Measurements from ENCODE around the gene OR5K4. TPM values are rescaled to one million over a fixed set of nuclear protein-coding genes. Genes with fewer than 3 reads are reported as not detected.

OR5K4 gene
- not detected in 2 replicates for total RNA-seq (2012; rRNA removed)

GRCh38 chr3:98353554-98353953 lies at the start of gene OR5K4:
Gene OR5K4 (plus strand): TSS chr3:98353854. CDS start chr3:98353854, 0 bp downstream.
- Histone ChIP-seq H3K9ac (ENCODE audit: low read depth, low read length) (no peak within 1 kb of the TSS), H3K4me3 (ENCODE audit: low read length) (no peak within 1 kb of the TSS), H3K4me2 (ENCODE audit: low read length) (no peak within 1 kb of the TSS), H3K36me3 (ENCODE audit: insufficient read depth, low read length) (no peaks in the 10 kb centered on the region), H3K27me3 (ENCODE audit: control insufficient read depth, insufficient read depth, low read length) (peaks cover 5% of the 10 kb centered on the region), H3K4me1 (ENCODE audit: control insufficient read depth, insufficient read depth, low read length) (no peaks in the 10 kb centered on the region), H3K9me3 (replicated peaks; ENCODE audit: low read length) (no peaks in the 10 kb centered on the region)

GRCh38 chr3:98322101-98322500 lies 31.6 kb upstream of the OR5K4 start:
- Histone ChIP-seq H3K4me1 (ENCODE audit: control insufficient read depth, insufficient read depth, low read length) (no peaks in the 10 kb centered on the region), H3K9me3 (replicated peaks; ENCODE audit: low read length) (no peaks in the 10 kb centered on the region), H3K4me3 (ENCODE audit: low read length) (no peak overlapping the region), H3K27me3 (ENCODE audit: control insufficient read depth, insufficient read depth, low read length) (peaks cover 11% of the 10 kb centered on the region), H3K4me2 (ENCODE audit: low read length) (no peak overlapping the region), H3K36me3 (ENCODE audit: insufficient read depth, low read length) (no peaks in the 10 kb centered on the region), H3K9ac (ENCODE audit: low read depth, low read length) (no peak overlapping the region)

- Histone ChIP-seq H3K9ac (ENCODE audit: low read depth, low read length) (no peak overlapping the region), H3K36me3 (ENCODE audit: insufficient read depth, low read length) (no peaks in the 10 kb centered on the region), H3K4me1 (ENCODE audit: control insufficient read depth, insufficient read depth, low read length) (no peaks in the 10 kb centered on the region), H3K4me3 (ENCODE audit: low read length) (no peak overlapping the region), H3K27me3 (ENCODE audit: control insufficient read depth, insufficient read depth, low read length) (peaks cover 17% of the 10 kb centered on the region), H3K4me2 (ENCODE audit: low read length) (no peak overlapping the region), H3K9me3 (replicated peaks; ENCODE audit: low read length) (no peaks in the 10 kb centered on the region)
Measured at GRCh38 chr3:98322686-98323085, 31.0 kb upstream of the OR5K4 start.

- no peaks in the 10 kb centered on the region for H3K36me3 ChIP-seq (ENCODE audit: insufficient read depth, low read length)
- no peak overlapping the region for H3K4me3 ChIP-seq (ENCODE audit: low read length)
- no peak overlapping the region for H3K9ac ChIP-seq (ENCODE audit: low read depth, low read length)
- H3K4me1 ChIP-seq (ENCODE audit: control insufficient read depth, insufficient read depth, low read length) = no peaks in the 10 kb centered on the region
- H3K9me3 ChIP-seq (replicated peaks; ENCODE audit: low read length) = no peaks in the 10 kb centered on the region
- no peak overlapping the region for H3K4me2 ChIP-seq (ENCODE audit: low read length)
- H3K27me3 ChIP-seq (ENCODE audit: control insufficient read depth, insufficient read depth, low read length) = peaks cover 17% of the 10 kb centered on the region
Measured at GRCh38 chr3:98323425-98323824, 30.2 kb upstream of the OR5K4 start.

- no peaks in the 10 kb centered on the region for H3K36me3 ChIP-seq (ENCODE audit: insufficient read depth, low read length)
- H3K4me3 ChIP-seq (ENCODE audit: low read length) = no peak overlapping the region
- H3K9ac ChIP-seq (ENCODE audit: low read depth, low read length) = no peak overlapping the region
- H3K9me3 ChIP-seq (replicated peaks; ENCODE audit: low read length) = no peaks in the 10 kb centered on the region
- no peak overlapping the region for H3K4me2 ChIP-seq (ENCODE audit: low read length)
- H3K4me1 ChIP-seq (ENCODE audit: control insufficient read depth, insufficient read depth, low read length) = no peaks in the 10 kb centered on the region
- H3K27me3 ChIP-seq (ENCODE audit: control insufficient read depth, insufficient read depth, low read length) = peaks cover 17% of the 10 kb centered on the region
Measured at GRCh38 chr3:98325055-98325454, 28.6 kb upstream of the OR5K4 start.

GRCh38 chr3:98326105-98326893 lies 27.4 kb upstream of the OR5K4 start:
- Histone ChIP-seq H3K9me3 (replicated peaks; ENCODE audit: low read length) (no peaks in the 10 kb centered on the region), H3K4me2 (ENCODE audit: low read length) (no peak overlapping the region), H3K27me3 (ENCODE audit: control insufficient read depth, insufficient read depth, low read length) (peaks cover 27% of the 10 kb centered on the region), H3K36me3 (ENCODE audit: insufficient read depth, low read length) (no peaks in the 10 kb centered on the region), H3K4me3 (ENCODE audit: low read length) (no peak overlapping the region), H3K4me1 (ENCODE audit: control insufficient read depth, insufficient read depth, low read length) (no peaks in the 10 kb centered on the region), H3K9ac (ENCODE audit: low read depth, low read length) (no peak overlapping the region)

GRCh38 chr3:98326945-98327344 lies 26.7 kb upstream of the OR5K4 start:
- H3K9me3 ChIP-seq (replicated peaks; ENCODE audit: low read length) = no peaks in the 10 kb centered on the region
- peaks cover 32% of the 10 kb centered on the region for H3K27me3 ChIP-seq (ENCODE audit: control insufficient read depth, insufficient read depth, low read length)
- H3K36me3 ChIP-seq (ENCODE audit: insufficient read depth, low read length) = no peaks in the 10 kb centered on the region
- H3K4me2 ChIP-seq (ENCODE audit: low read length) = no peak overlapping the region
- H3K4me3 ChIP-seq (ENCODE audit: low read length) = no peak overlapping the region
- no peak overlapping the region for H3K9ac ChIP-seq (ENCODE audit: low read depth, low read length)
- H3K4me1 ChIP-seq (ENCODE audit: control insufficient read depth, insufficient read depth, low read length) = no peaks in the 10 kb centered on the region

GRCh38 chr3:98328933-98329332 lies 24.7 kb upstream of the OR5K4 start:
- no peak overlapping the region for H3K9ac ChIP-seq (ENCODE audit: low read depth, low read length)

GRCh38 chr3:98329392-98330124 lies 24.1 kb upstream of the OR5K4 start:
- H3K4me2 ChIP-seq (ENCODE audit: low read length) = no peak overlapping the region
- H3K4me3 ChIP-seq (ENCODE audit: low read length) = no peak overlapping the region
- no peaks in the 10 kb centered on the region for H3K4me1 ChIP-seq (ENCODE audit: control insufficient read depth, insufficient read depth, low read length)
- H3K9ac ChIP-seq (ENCODE audit: low read depth, low read length) = no peak overlapping the region
- peaks cover 36% of the 10 kb centered on the region for H3K27me3 ChIP-seq (ENCODE audit: control insufficient read depth, insufficient read depth, low read length)
- H3K9me3 ChIP-seq (replicated peaks; ENCODE audit: low read length) = no peaks in the 10 kb centered on the region
- no peaks in the 10 kb centered on the region for H3K36me3 ChIP-seq (ENCODE audit: insufficient read depth, low read length)

More at GRCh38 chr3:98328933-98329332, 24.7 kb upstream of the OR5K4 start:
- Histone ChIP-seq H3K4me1 (ENCODE audit: control insufficient read depth, insufficient read depth, low read length) (no peaks in the 10 kb centered on the region), H3K4me3 (ENCODE audit: low read length) (no peak overlapping the region), H3K36me3 (ENCODE audit: insufficient read depth, low read length) (no peaks in the 10 kb centered on the region), H3K27me3 (ENCODE audit: control insufficient read depth, insufficient read depth, low read length) (peaks cover 36% of the 10 kb centered on the region), H3K4me2 (ENCODE audit: low read length) (no peak overlapping the region), H3K9me3 (replicated peaks; ENCODE audit: low read length) (no peaks in the 10 kb centered on the region)

GRCh38 chr3:98331329-98331728 lies 22.3 kb upstream of the OR5K4 start:
- no peak overlapping the region for H3K4me2 ChIP-seq (ENCODE audit: low read length)
- no peak overlapping the region for H3K4me3 ChIP-seq (ENCODE audit: low read length)
- peaks cover 31% of the 10 kb centered on the region for H3K27me3 ChIP-seq (ENCODE audit: control insufficient read depth, insufficient read depth, low read length)
- H3K9me3 ChIP-seq (replicated peaks; ENCODE audit: low read length) = no peaks in the 10 kb centered on the region
- no peaks in the 10 kb centered on the region for H3K36me3 ChIP-seq (ENCODE audit: insufficient read depth, low read length)
- H3K4me1 ChIP-seq (ENCODE audit: control insufficient read depth, insufficient read depth, low read length) = no peaks in the 10 kb centered on the region
- H3K9ac ChIP-seq (ENCODE audit: low read depth, low read length) = no peak overlapping the region

- no peaks in the 10 kb centered on the region for H3K4me1 ChIP-seq (ENCODE audit: control insufficient read depth, insufficient read depth, low read length)
- H3K4me3 ChIP-seq (ENCODE audit: low read length) = no peak overlapping the region
- peaks cover 31% of the 10 kb centered on the region for H3K27me3 ChIP-seq (ENCODE audit: control insufficient read depth, insufficient read depth, low read length)
- H3K4me2 ChIP-seq (ENCODE audit: low read length) = no peak overlapping the region
- no peak overlapping the region for H3K9ac ChIP-seq (ENCODE audit: low read depth, low read length)
- no peaks in the 10 kb centered on the region for H3K36me3 ChIP-seq (ENCODE audit: insufficient read depth, low read length)
- no peaks in the 10 kb centered on the region for H3K9me3 ChIP-seq (replicated peaks; ENCODE audit: low read length)
Measured at GRCh38 chr3:98333989-98334606, 19.6 kb upstream of the OR5K4 start.
